ENCODE measurements around the gene CLDN9.

GRCh38 chr16:3027489-3027795 is 14.7 kb downstream of the CLDN9 start:
- TF ChIP-seq ZNF571 (tag by site-specific recombination; IDR thresholded peaks at IDR 0.05) = no peak
- no peak for TF ChIP-seq CTCF (tag by site-specific recombination; IDR thresholded peaks at IDR 0.05)
- TF ChIP-seq ZNF221 (tag by site-specific recombination; IDR thresholded peaks at IDR 0.05; ENCODE audit: borderline replicate concordance) = no peak
- TF ChIP-seq ZSCAN16 (tag by site-specific recombination; IDR thresholded peaks at IDR 0.05) = no peak
- no peak for TF ChIP-seq REST (tag by site-specific recombination; IDR thresholded peaks at IDR 0.05)
- TF ChIP-seq ZNF114 (tag by site-specific recombination; IDR thresholded peaks at IDR 0.05) = no peak
- TF ChIP-seq ZNF704 (tag by site-specific recombination; IDR thresholded peaks at IDR 0.05) = no peak

All from HEK293 (cell line).